ENCODE data around the gene SPATA2L.

GRCh38 chr16:89672177-89672941 is 29.1 kb downstream of the SPATA2L start:
- TF ChIP-seq CTCF (IDR thresholded peaks at IDR 0.05) (no peak), SIN3A (IDR thresholded peaks at IDR 0.05; ENCODE audit: borderline replicate concordance, insufficient read depth, low read depth, low read length) (no peak)

Measured in Panc1 (cell line).